SK-N-SH (cell line): ENCODE results near the gene OR6C65. TPM values are rescaled to one million over a fixed set of nuclear protein-coding genes. Genes with fewer than 3 reads are reported as not detected.

Experiments
- CTCF ChIA-PET: fragments of 300-600, 350-600 bp; formaldehyde crosslinking; extraction: SDS; loops from one replicate; lab custom pipeline; 2021; lab: Yijun Ruan, JAX
- POLR2A ChIA-PET: fragments of 350-600 bp; sonication (Branson Sonifier 250); formaldehyde crosslinking; extraction: SDS; loops from one replicate; lab custom pipeline; 2020; ENCODE audit warnings: antibody characterized with exemption, inconsistent platforms; lab: Yijun Ruan, JAX
- DNase-seq: peaks from one replicate; pipeline ENCODE4 v3.0.0; 2012
- H2AFZ ChIP-seq: fragments of 200-600 bp; sonication (generic); 2 replicates; pipeline ENCODE4 v1.8.1; 2016; ENCODE audit warnings: antibody characterized with exemption, mild to moderate bottlenecking, low read depth
- H3F3A ChIP-seq: fragments of 200-600 bp; sonication (generic); replicated peaks from 2 replicates; pipeline ENCODE3; 2016; ENCODE audit warnings: antibody characterized with exemption, mild to moderate bottlenecking; ENCODE audit not compliant: insufficient read depth
- H3K27ac ChIP-seq, 2 experiments: fragments of 200-500 bp in 1 of 2; fragments of 200-600 bp in 1 of 2; sonication (Bioruptor generic) in 1 of 2; sonication (generic), shearing (Covaris generic) in 1 of 2; 2 replicates each; pipeline versions ENCODE4 v1.5.1 to v1.6.1; 2014 to 2016; ENCODE audit warnings: low read depth in 2 of 2, inconsistent platforms in 1 of 2, low read length in 1 of 2, mild to moderate bottlenecking in 1 of 2, mixed read lengths in 1 of 2
- H3K27me3 ChIP-seq: fragments of 200-600 bp; sonication (generic), shearing (Covaris generic); 2 replicates; pipeline ENCODE4 v1.6.1; 2016; ENCODE audit warnings: mixed run types; ENCODE audit not compliant: insufficient read depth
- H3K36me3 ChIP-seq, 2 experiments: fragments of 200-500 bp in 1 of 2; fragments of 200-600 bp in 1 of 2; sonication (Bioruptor generic) in 1 of 2; sonication (generic) in 1 of 2; replicated peaks in 1 of 2; 2 replicates each; pipeline versions ENCODE3 to v1.5.1; 2014 to 2016; ENCODE audit warnings: low read length in 1 of 2, mild to moderate bottlenecking in 1 of 2; ENCODE audit not compliant: insufficient read depth in 2 of 2, control insufficient read depth in 1 of 2
- H3K4me1 ChIP-seq, 2 experiments: fragments of 200-500 bp in 1 of 2; fragments of 200-600 bp in 1 of 2; sonication (Bioruptor generic) in 1 of 2; sonication (generic), shearing (Covaris generic) in 1 of 2; 2 replicates each; pipeline versions ENCODE4 v1.5.1 to v1.6.1; 2014 to 2016; ENCODE audit warnings: low read depth in 1 of 2, low read length in 1 of 2, mixed run types in 1 of 2; ENCODE audit not compliant: insufficient read depth in 2 of 2, control insufficient read depth in 1 of 2
- H3K4me2 ChIP-seq: fragments of 200-600 bp; sonication (generic), shearing (Covaris generic); 2 replicates; pipeline ENCODE4 v1.6.1; 2017; ENCODE audit warnings: mixed run types
- H3K4me3 ChIP-seq, 2 experiments: fragments of 200-500 bp in 1 of 2; fragments of 200-600 bp in 1 of 2; sonication (Bioruptor generic) in 1 of 2; sonication (generic), shearing (Covaris generic) in 1 of 2; 2 replicates each; pipeline versions ENCODE4 v1.5.1 to v1.8.1; 2014 to 2016; ENCODE audit warnings: low read depth in 2 of 2, inconsistent platforms in 1 of 2, low read length in 1 of 2, mild to moderate bottlenecking in 1 of 2, mixed read lengths in 1 of 2, moderate library complexity in 1 of 2
- H3K79me2 ChIP-seq: fragments of 200-600 bp; sonication (generic); 2 replicates; pipeline ENCODE4 v1.8.1; 2017; ENCODE audit warnings: mild to moderate bottlenecking; ENCODE audit not compliant: insufficient read depth
- H3K9ac ChIP-seq: fragments of 200-600 bp; sonication (generic); 2 replicates; pipeline ENCODE4 v1.6.1; 2017; ENCODE audit warnings: mixed run types
- H3K9me2 ChIP-seq: fragments of 200-600 bp; sonication (generic); 2 replicates; pipeline ENCODE4 v1.6.1; 2017; ENCODE audit warnings: mixed run types
- H3K9me3 ChIP-seq: fragments of 200-600 bp; sonication (generic); 2 replicates; pipeline ENCODE4 v1.6.1; 2017; ENCODE audit warnings: mixed run types, mild to moderate bottlenecking, moderate library complexity
- H4K20me1 ChIP-seq: fragments of 200-600 bp; sonication (generic); 2 replicates; pipeline ENCODE4 v1.6.1; 2017; ENCODE audit warnings: mild to moderate bottlenecking, mixed run types; ENCODE audit not compliant: insufficient read depth
- CHD2 ChIP-seq: fragments of 150-350 bp; IDR thresholded peaks from 2 replicates; pipeline ENCODE4 v1.6.1; 2018; ENCODE audit warnings: low read length; ENCODE audit not compliant: partially characterized antibody
- EP300 ChIP-seq, 2 experiments: IDR thresholded peaks; 2 replicates each; pipeline versions ENCODE4 v1.4.0 to v1.6.1; 2012; ENCODE audit warnings: borderline replicate concordance in 1 of 2, low read depth in 1 of 2, low read length in 1 of 2
- EZH2phosphoT487 ChIP-seq: fragments of 200-600 bp; sonication (generic); IDR thresholded peaks from 2 replicates; pipeline ENCODE4 v1.6.1; 2017; ENCODE audit warnings: low read depth, mixed run types, mild to moderate bottlenecking, antibody characterized with exemption, moderate library complexity, borderline replicate concordance
- FOXJ3 ChIP-seq: sonication (generic); formaldehyde crosslinking; IDR thresholded peaks from 2 replicates; pipeline ENCODE4 v1.5.1; 2020; ENCODE audit warnings: mild to moderate bottlenecking, missing genetic modification reagents
- GATA2 ChIP-seq: sonication (generic); formaldehyde crosslinking; IDR thresholded peaks from 2 replicates; pipeline ENCODE4 v1.5.0; 2020; ENCODE audit warnings: mild to moderate bottlenecking, missing genetic modification reagents
- JUND ChIP-seq: IDR thresholded peaks from 2 replicates; pipeline ENCODE4 v1.4.0; 2012
- MXI1 ChIP-seq: IDR thresholded peaks from 2 replicates; pipeline ENCODE4 v1.6.1; 2012; ENCODE audit warnings: mild to moderate bottlenecking, low read depth, low read length, improper control_type of control experiment
- NFIC ChIP-seq: IDR thresholded peaks from 2 replicates; pipeline ENCODE4 v1.4.0; 2012; ENCODE audit warnings: borderline replicate concordance
- RFX5 ChIP-seq: IDR thresholded peaks from 2 replicates; pipeline ENCODE4 v1.6.1; 2012; ENCODE audit warnings: mild to moderate bottlenecking, improper control_type of control experiment, low read length
- SMC3 ChIP-seq: IDR thresholded peaks from 2 replicates; pipeline ENCODE4 v1.6.1; 2012; ENCODE audit warnings: low read depth, low read length, improper control_type of control experiment
- TAF1 ChIP-seq: IDR thresholded peaks from 2 replicates; pipeline ENCODE4 v1.6.1; 2012; ENCODE audit warnings: low read depth, mild to moderate bottlenecking, low read length, moderate library complexity, borderline replicate concordance
- TCF12 ChIP-seq: IDR thresholded peaks from 2 replicates; pipeline ENCODE4 v1.4.0; 2012
- TEAD4 ChIP-seq: IDR thresholded peaks from 2 replicates; pipeline ENCODE4 v1.4.0; 2012; ENCODE audit warnings: mild to moderate bottlenecking, borderline replicate concordance; ENCODE audit not compliant: insufficient read depth
- WGBS: methylation state at CpG from one replicate; pipeline ENCODE4 v1.1.6; 2017; ENCODE audit warnings: low lambda C conversion rate; 5-methylcytosine and 5-hydroxymethylcytosine counted together
- polyA plus RNA-seq, 3 experiments: library from polyadenylated mRNA; depleted of rRNA; stranded (reverse); fragments of >200 nt; gene quantifications; 2 replicates each; pipeline ENCODE4 v1.2.3, GENCODE V29; 2012
- TF ChIP-seq, protein P1 (sequence below): IDR thresholded peaks from 2 replicates; pipeline ENCODE4 v1.6.1; 2012; ENCODE audit warnings: mild to moderate bottlenecking, low read depth, low read length, moderate library complexity
- TF ChIP-seq, protein P2 (sequence below): fragments of 200-600 bp; sonication (generic); IDR thresholded peaks from 2 replicates; pipeline ENCODE4 v1.6.1; 2017; ENCODE audit warnings: antibody characterized with exemption, mild to moderate bottlenecking, moderate library complexity

The OR6C65 gene
- polyA plus RNA-seq, 1 of the 3 experiments (the other 2 are of a cell fraction): not detected

DNA sequence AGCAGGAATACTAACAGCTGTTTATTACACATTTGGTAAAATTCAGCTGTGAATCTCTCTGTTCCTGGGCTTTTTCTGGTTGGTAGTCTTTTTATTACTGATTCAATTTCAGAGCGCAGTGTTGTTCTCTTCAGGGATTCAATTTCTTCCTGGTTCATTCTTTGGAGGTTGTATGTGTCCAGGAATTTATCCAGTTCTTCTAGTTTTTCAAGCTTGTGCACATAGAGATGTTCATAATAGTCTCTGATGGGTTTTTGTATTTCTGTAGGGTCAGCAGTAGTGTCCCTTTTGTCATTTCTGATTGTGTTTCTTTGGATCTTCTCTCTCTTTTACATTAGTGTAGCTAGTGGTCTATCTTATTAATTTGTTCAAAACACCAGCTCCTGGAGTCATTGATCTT is 16.6 kb downstream of the OR6C65 start (continued):
- TF ChIP-seq, protein P1, sequence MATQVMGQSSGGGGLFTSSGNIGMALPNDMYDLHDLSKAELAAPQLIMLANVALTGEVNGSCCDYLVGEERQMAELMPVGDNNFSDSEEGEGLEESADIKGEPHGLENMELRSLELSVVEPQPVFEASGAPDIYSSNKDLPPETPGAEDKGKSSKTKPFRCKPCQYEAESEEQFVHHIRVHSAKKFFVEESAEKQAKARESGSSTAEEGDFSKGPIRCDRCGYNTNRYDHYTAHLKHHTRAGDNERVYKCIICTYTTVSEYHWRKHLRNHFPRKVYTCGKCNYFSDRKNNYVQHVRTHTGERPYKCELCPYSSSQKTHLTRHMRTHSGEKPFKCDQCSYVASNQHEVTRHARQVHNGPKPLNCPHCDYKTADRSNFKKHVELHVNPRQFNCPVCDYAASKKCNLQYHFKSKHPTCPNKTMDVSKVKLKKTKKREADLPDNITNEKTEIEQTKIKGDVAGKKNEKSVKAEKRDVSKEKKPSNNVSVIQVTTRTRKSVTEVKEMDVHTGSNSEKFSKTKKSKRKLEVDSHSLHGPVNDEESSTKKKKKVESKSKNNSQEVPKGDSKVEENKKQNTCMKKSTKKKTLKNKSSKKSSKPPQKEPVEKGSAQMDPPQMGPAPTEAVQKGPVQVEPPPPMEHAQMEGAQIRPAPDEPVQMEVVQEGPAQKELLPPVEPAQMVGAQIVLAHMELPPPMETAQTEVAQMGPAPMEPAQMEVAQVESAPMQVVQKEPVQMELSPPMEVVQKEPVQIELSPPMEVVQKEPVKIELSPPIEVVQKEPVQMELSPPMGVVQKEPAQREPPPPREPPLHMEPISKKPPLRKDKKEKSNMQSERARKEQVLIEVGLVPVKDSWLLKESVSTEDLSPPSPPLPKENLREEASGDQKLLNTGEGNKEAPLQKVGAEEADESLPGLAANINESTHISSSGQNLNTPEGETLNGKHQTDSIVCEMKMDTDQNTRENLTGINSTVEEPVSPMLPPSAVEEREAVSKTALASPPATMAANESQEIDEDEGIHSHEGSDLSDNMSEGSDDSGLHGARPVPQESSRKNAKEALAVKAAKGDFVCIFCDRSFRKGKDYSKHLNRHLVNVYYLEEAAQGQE: no peak
- no peak for TF ChIP-seq EP300 (IDR thresholded peaks at IDR 0.05; ENCODE audit: borderline replicate concordance in 1 of 2, low read depth in 1 of 2, low read length in 1 of 2)
- no peak for TF ChIP-seq MXI1
- no peak for TF ChIP-seq EZH2phosphoT487
- no peak for TF ChIP-seq TAF1
- no peak for TF ChIP-seq GATA2
- TF ChIP-seq, all 33 proteins: peak for 0

DNA sequence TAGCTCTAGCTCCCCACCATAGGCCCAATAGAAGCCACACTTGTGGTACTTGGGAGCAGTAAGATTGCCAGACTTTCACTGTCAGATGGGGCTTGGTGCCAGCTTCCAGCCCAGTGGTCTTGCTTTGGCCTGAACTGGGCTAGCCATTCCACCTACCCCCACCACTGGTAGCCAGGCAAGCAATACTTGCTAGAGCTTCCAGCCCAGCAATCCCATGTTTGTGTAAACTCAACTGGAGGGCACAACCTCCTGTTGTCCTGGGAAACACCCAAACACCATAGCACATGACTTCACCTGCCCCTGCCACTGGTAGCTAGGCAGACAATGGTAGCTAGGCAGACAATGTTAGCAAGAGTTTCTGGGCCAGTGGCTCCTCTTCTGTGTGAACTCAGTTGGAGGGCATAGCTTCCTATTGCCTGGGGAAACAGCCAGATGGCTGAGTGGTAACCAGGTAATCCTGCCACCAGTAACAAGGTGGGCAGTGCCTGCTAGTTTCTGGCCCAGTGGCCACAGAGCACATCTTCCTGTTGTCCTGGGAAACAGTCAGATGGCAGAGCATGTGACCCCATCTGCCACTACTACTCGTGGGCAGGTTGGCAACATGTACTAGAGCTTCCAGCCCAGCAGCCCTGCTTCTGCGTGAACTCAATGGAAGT is 20.1 kb downstream of the OR6C65 start:
- no peaks in the 10 kb centered on the region for H3K27me3 ChIP-seq
- no peaks in the 10 kb centered on the region for H3K36me3 ChIP-seq
- H3K9ac ChIP-seq: no peak overlapping the region
- no peaks in the 10 kb centered on the region for H3K9me3 ChIP-seq
- H3K4me1 ChIP-seq: no peaks in the 10 kb centered on the region
- POLR2A ChIA-PET: no interaction called here
- 11% methylated on average over 2 of the region's 2 CpGs for WGBS
- no peak overlapping the region for H3K4me2 ChIP-seq
- H3F3A ChIP-seq: no peaks in the 10 kb centered on the region
- no peaks in the 10 kb centered on the region for H3K9me2 ChIP-seq
- H2AFZ ChIP-seq: no peak overlapping the region
- no peak for TF ChIP-seq TCF12
- no peak for TF ChIP-seq CHD2
- TF ChIP-seq, protein P2, sequence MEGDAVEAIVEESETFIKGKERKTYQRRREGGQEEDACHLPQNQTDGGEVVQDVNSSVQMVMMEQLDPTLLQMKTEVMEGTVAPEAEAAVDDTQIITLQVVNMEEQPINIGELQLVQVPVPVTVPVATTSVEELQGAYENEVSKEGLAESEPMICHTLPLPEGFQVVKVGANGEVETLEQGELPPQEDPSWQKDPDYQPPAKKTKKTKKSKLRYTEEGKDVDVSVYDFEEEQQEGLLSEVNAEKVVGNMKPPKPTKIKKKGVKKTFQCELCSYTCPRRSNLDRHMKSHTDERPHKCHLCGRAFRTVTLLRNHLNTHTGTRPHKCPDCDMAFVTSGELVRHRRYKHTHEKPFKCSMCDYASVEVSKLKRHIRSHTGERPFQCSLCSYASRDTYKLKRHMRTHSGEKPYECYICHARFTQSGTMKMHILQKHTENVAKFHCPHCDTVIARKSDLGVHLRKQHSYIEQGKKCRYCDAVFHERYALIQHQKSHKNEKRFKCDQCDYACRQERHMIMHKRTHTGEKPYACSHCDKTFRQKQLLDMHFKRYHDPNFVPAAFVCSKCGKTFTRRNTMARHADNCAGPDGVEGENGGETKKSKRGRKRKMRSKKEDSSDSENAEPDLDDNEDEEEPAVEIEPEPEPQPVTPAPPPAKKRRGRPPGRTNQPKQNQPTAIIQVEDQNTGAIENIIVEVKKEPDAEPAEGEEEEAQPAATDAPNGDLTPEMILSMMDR: no peak
- TF ChIP-seq GATA2: no peak
- no peak for TF ChIP-seq SMC3
- TF ChIP-seq JUND: no peak
- TF ChIP-seq NFIC: no peak
- no peak for TF ChIP-seq TEAD4
- no peak for TF ChIP-seq RFX5
- TF ChIP-seq FOXJ3: no peak
- TF ChIP-seq, all 33 proteins: peak for 0
- DNase-seq: no peak
- Histone ChIP-seq H3K79me2 (no peaks in the 10 kb centered on the region), H3K27ac (no peak overlapping the region), H3K4me3 (no peak overlapping the region), H4K20me1 (no peaks in the 10 kb centered on the region)
- CTCF ChIA-PET: no interaction called here
